ENCODE measurements around the gene TMEM236. TPM values are rescaled to one million over a fixed set of nuclear protein-coding genes. Genes with fewer than 3 reads are reported as not detected.

TMEM236 gene
- total and polyA plus RNA-seq, 8 donors = 0.21 to 2.8 (median 0.50) TPM

GRCh38 chr10:17783751-17784150 lies 31.8 kb downstream of the TMEM236 start:
- Histone ChIP-seq H3K27ac (peak overlapping the region in 1 of 2 donors; percentile 1), H3K9me3 (no peaks in the 10 kb centered on the region), H3K4me3 (no peak overlapping the region), H3K4me1 (peaks cover 0 to 32% of the 10 kb centered on the region in 2 donors), H3K36me3 (no peaks in the 10 kb centered on the region), H3K27me3 (no peaks in the 10 kb centered on the region)
- intact Hi-C loops (cut with DNase I) = no loop called here
- ATAC-seq (no peak), DNase-seq (no peak)
- TF ChIP-seq CTCF (IDR thresholded peaks at IDR 0.05) = no peak

GRCh38 chr10:17784688-17785087 lies 32.7 kb downstream of the TMEM236 start:
- peak overlapping the region; percentile 50 to 63 for H3K27ac ChIP-seq
- peak; percentile 25 for ATAC-seq
- intact Hi-C loops (cut with DNase I) = no loop called here

GRCh38 chr10:17785276-17785930 lies 33.4 kb downstream of the TMEM236 start:
- ATAC-seq (peak; percentile 64), DNase-seq (peak in 1 of 4 donors; percentile 59)
- H3K36me3 ChIP-seq = no peaks in the 10 kb centered on the region
- H3K4me3 ChIP-seq = no peak overlapping the region
- H3K4me1 ChIP-seq = peaks cover 0 to 32% of the 10 kb centered on the region in 2 donors
- H3K27me3 ChIP-seq = no peaks in the 10 kb centered on the region
- peak overlapping the region; percentile 50 to 63 for H3K27ac ChIP-seq
- no peak for TF ChIP-seq CTCF (IDR thresholded peaks at IDR 0.05)
- intact Hi-C loops (cut with DNase I) = no loop called here
- H3K9me3 ChIP-seq = no peaks in the 10 kb centered on the region

More at GRCh38 chr10:17784688-17785087, 32.7 kb downstream of the TMEM236 start:
- no peaks in the 10 kb centered on the region for H3K27me3 ChIP-seq
- H3K36me3 ChIP-seq = no peaks in the 10 kb centered on the region
- no peak for TF ChIP-seq CTCF (IDR thresholded peaks at IDR 0.05)
- no peak overlapping the region for H3K4me3 ChIP-seq
- no peaks in the 10 kb centered on the region for H3K9me3 ChIP-seq
- no peak for DNase-seq
- H3K4me1 ChIP-seq = peaks cover 0 to 32% of the 10 kb centered on the region in 2 donors

- ATAC-seq (peak; percentile 78), DNase-seq (peak in 1 of 4 donors; percentile 39)
- no peaks in the 10 kb centered on the region for H3K9me3 ChIP-seq
- no peak overlapping the region for H3K4me3 ChIP-seq
- peaks cover 0 to 38% of the 10 kb centered on the region in 2 donors for H3K4me1 ChIP-seq
- H3K27ac ChIP-seq = peak overlapping the region in 1 of 2 donors; percentile 6
- H3K27me3 ChIP-seq = no peaks in the 10 kb centered on the region
- no peaks in the 10 kb centered on the region for H3K36me3 ChIP-seq
- intact Hi-C loops (cut with DNase I) = no loop called here
- TF ChIP-seq CTCF (IDR thresholded peaks at IDR 0.05) = no peak
Measured at GRCh38 chr10:17787087-17787961, 35.3 kb downstream of the TMEM236 start.

- intact Hi-C loops (cut with DNase I) = no loop called here
- no peaks in the 10 kb centered on the region for H3K9me3 ChIP-seq
- DNase-seq (no peak), ATAC-seq (no peak)
- no peak for TF ChIP-seq CTCF (IDR thresholded peaks at IDR 0.05)
- no peak overlapping the region for H3K27ac ChIP-seq
- H3K27me3 ChIP-seq = no peaks in the 10 kb centered on the region
- peaks cover 0 to 47% of the 10 kb centered on the region in 2 donors for H3K4me1 ChIP-seq
- no peaks in the 10 kb centered on the region for H3K36me3 ChIP-seq
- H3K4me3 ChIP-seq = no peak overlapping the region
Measured at GRCh38 chr10:17788646-17789045, 36.6 kb downstream of the TMEM236 start.

Data from left lung (tissue), 10 donors.